ENCODE measurements around the gene MTHFS. TPM values are rescaled to one million over a fixed set of nuclear protein-coding genes. Genes with fewer than 3 reads are reported as not detected.

MTHFS gene
- total RNA-seq, 4 donors from 2014 or later, result 4.3 to 10.9 (median 10.2) TPM

DNA sequence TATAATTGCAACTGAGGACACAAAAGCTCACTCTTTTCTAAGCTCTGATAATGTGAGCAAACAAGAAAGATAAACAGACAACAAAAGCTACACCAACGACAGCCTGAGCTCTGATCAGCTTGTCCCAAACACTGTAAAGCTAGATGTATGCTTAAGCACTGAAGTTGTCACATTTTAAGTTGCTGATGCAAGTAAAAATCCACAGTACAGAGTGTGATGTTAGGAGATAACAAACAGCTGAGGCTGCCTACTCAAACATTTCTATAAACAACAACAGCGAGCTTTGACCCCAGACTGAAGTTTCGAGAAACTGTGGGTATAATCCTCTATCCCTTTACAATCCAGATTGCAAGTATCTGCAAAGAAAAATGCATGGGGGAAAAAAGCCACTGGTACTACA lies 10.7 kb downstream of the MTHFS start:
- H3K27me3 ChIP-seq, result no peaks in the 10 kb centered on the region
- no peak overlapping the region for H3K4me3 ChIP-seq
- 93% methylated on average over 3 of the region's 3 CpGs for WGBS

DNA sequence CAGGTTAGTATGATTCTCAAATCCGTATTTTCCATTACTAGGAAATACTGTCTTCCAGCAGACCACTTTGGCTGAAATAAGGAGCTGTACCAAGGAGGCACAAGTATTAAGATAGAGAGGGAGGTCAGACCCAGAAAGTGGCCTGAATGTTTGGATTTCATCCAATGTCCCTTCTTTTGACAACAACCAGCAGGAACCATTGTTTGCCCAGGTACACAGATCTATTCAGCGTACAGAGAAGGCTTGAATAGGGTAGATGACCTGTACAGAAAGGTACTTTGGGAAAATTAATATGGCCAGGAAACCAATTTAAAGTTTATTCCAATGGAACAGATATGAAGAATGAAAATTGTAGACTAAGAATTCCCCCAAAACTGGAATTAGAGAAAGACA lies 12.6 kb downstream of the MTHFS start:
- TF ChIP-seq, protein P1, sequence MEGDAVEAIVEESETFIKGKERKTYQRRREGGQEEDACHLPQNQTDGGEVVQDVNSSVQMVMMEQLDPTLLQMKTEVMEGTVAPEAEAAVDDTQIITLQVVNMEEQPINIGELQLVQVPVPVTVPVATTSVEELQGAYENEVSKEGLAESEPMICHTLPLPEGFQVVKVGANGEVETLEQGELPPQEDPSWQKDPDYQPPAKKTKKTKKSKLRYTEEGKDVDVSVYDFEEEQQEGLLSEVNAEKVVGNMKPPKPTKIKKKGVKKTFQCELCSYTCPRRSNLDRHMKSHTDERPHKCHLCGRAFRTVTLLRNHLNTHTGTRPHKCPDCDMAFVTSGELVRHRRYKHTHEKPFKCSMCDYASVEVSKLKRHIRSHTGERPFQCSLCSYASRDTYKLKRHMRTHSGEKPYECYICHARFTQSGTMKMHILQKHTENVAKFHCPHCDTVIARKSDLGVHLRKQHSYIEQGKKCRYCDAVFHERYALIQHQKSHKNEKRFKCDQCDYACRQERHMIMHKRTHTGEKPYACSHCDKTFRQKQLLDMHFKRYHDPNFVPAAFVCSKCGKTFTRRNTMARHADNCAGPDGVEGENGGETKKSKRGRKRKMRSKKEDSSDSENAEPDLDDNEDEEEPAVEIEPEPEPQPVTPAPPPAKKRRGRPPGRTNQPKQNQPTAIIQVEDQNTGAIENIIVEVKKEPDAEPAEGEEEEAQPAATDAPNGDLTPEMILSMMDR (IDR thresholded peaks at IDR 0.05), result no peak
- no peak for TF ChIP-seq POLR2AphosphoS5 (IDR thresholded peaks at IDR 0.05)
- TF ChIP-seq POLR2A (IDR thresholded peaks at IDR 0.05), result no peak
- no peak for TF ChIP-seq EP300 (IDR thresholded peaks at IDR 0.05)
- no peak overlapping the region for H3K27ac ChIP-seq
- no peaks in the 10 kb centered on the region for H3K4me1 ChIP-seq
- DNase-seq (ENCODE audit: low spot score in 2 of 2), result no peak
- H3K36me3 ChIP-seq, result peaks cover 39% of the 10 kb centered on the region
- 96% methylated on average over 2 of the region's 2 CpGs for WGBS
- H3K4me3 ChIP-seq, result no peak overlapping the region
- no peaks in the 10 kb centered on the region for H3K27me3 ChIP-seq
- H3K9me3 ChIP-seq, result no peaks in the 10 kb centered on the region

More for the DNA sequence above, 10.7 kb downstream of the MTHFS start:
- no peak for DNase-seq (ENCODE audit: low spot score in 2 of 2)
- no peaks in the 10 kb centered on the region for H3K9me3 ChIP-seq
- no peak overlapping the region for H3K27ac ChIP-seq
- TF ChIP-seq EP300 (IDR thresholded peaks at IDR 0.05) (no peak), POLR2A (IDR thresholded peaks at IDR 0.05) (no peak), POLR2AphosphoS5 (IDR thresholded peaks at IDR 0.05) (no peak)
- peaks cover 27% of the 10 kb centered on the region for H3K36me3 ChIP-seq
- H3K4me1 ChIP-seq, result no peaks in the 10 kb centered on the region

DNA sequence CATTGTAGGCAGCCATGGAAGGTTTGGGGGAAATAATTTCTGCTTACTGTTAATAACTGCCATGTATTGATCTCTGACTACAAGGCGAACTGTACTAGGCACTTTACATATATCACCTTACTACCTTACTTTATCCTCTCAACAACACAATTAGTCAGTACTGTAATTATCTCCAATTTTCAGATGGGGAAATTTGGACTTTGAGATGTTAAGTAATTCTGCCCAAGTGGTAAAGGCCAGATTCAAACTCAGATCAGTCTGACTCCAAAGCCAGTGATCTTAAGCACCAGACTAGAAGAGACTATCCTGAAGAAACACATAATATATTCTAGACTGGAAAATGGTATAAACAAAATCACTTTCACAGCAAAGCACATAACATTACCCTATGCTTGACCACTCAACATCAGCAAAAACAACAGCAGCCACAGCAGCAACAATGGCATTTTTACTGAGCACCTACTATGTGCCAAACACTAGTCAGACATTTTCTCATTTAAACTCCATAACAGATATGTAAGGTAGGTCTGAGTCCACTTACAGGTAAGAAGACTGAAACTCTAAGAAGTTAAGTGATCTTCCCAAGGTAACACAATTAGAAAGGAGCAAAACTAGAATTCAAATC lies 13.1 kb downstream of the MTHFS start:
- Histone ChIP-seq H3K9me3 (peaks cover under 1% of the 10 kb centered on the region), H3K27ac (no peak overlapping the region), H3K27me3 (no peaks in the 10 kb centered on the region), H3K36me3 (peaks cover 39% of the 10 kb centered on the region), H3K4me1 (no peaks in the 10 kb centered on the region), H3K4me3 (no peak overlapping the region)
- no peak for DNase-seq (ENCODE audit: low spot score in 2 of 2)
- TF ChIP-seq, protein P1 (IDR thresholded peaks at IDR 0.05), result no peak
- no peak for TF ChIP-seq POLR2AphosphoS5 (IDR thresholded peaks at IDR 0.05)
- 100% methylated on average over 1 of the region's 1 CpG for WGBS

DNA sequence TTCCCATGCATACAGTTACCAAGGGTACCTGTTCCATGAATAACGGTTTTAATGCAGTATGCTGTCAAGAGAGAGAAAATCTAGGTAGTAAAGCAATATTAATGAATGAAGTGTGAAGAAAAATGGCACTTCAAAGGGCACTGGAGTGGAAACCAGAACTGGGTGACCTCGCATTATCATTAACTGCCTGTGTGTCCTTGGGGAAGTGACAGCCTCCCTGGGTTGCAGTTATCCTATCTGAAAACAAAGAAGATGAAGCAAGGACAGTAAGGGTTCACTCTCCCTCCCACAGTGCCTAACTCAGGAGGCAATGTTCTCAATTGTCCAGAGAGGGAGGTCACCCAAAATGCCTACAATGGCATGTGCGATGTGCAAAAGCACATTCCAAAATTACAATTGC lies 15.1 kb downstream of the MTHFS start:
- 93% methylated on average over 3 of the region's 3 CpGs for WGBS
- Histone ChIP-seq H3K4me1 (no peaks in the 10 kb centered on the region), H3K36me3 (peaks cover 46% of the 10 kb centered on the region), H3K9me3 (peaks cover 17% of the 10 kb centered on the region), H3K4me3 (no peak overlapping the region), H3K27me3 (no peaks in the 10 kb centered on the region), H3K27ac (no peak overlapping the region)
- TF ChIP-seq POLR2AphosphoS5 (IDR thresholded peaks at IDR 0.05) (no peak), EP300 (IDR thresholded peaks at IDR 0.05) (no peak), POLR2A (IDR thresholded peaks at IDR 0.05) (no peak)
- TF ChIP-seq, protein P1 (IDR thresholded peaks at IDR 0.05), result no peak
- no peak for DNase-seq (ENCODE audit: low spot score in 2 of 2)

DNA sequence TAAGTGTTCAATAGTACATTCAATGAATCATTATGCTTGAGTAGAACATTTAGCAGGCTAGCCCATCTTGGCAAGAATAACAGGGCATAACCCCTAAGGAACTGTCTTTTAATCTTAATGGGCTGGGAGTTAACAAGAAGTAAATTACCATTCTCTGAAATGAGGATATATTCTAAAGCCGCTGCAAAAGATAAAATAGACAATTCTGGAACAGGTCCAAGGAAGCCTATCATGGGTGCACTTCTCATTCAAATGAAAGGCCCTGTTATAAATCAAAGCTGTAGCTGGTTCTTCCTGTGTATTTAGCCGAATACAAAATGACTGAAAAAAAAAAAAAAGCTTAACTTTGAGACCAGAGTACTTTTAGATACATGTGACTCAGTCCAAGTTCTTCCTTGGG lies 15.6 kb downstream of the MTHFS start:
- Histone ChIP-seq H3K4me3 (no peak overlapping the region), H3K36me3 (peaks cover 46% of the 10 kb centered on the region), H3K4me1 (no peaks in the 10 kb centered on the region), H3K9me3 (peaks cover 17% of the 10 kb centered on the region), H3K27ac (no peak overlapping the region), H3K27me3 (no peaks in the 10 kb centered on the region)
- DNase-seq (ENCODE audit: low spot score in 2 of 2), result no peak
- TF ChIP-seq EP300 (IDR thresholded peaks at IDR 0.05), result no peak
- TF ChIP-seq POLR2A (IDR thresholded peaks at IDR 0.05), result no peak
- no peak for TF ChIP-seq POLR2AphosphoS5 (IDR thresholded peaks at IDR 0.05)
- TF ChIP-seq, protein P1 (IDR thresholded peaks at IDR 0.05), result no peak
- WGBS, result 69% methylated on average over 2 of the region's 2 CpGs
